Right lobe of liver (tissue), 6 donors: ENCODE data around the gene EHMT2. TPM values are rescaled to one million over a fixed set of nuclear protein-coding genes. Genes with fewer than 3 reads are reported as not detected.
"Not testable (repeated sequence)": the region's sequence is repeated elsewhere in the genome, so short reads cannot be mapped to it uniquely, and the experiment has no call there.

Source experiments
- ATAC-seq, 4 donors: fragments of 200-7000 bp; cut with Tn5 transposase; one replicate each; pipeline ENCODE4 v1.9.1; 2020; ENCODE audit warnings: mild to moderate bottlenecking in 4 of 4, moderate library complexity in 4 of 4
- DNase-seq, 3 donors: peaks; one replicate each; pipeline ENCODE4 v3.0.0-alpha.2; 2020
- H3K27ac ChIP-seq, 3 donors: fragments of 200-600 bp; one replicate each; pipeline ENCODE4 v1.8.0; 2022
- H3K27me3 ChIP-seq, 2 donors: fragments of 200-600 bp; one replicate each; pipeline ENCODE4 v1.8.0; 2022
- H3K36me3 ChIP-seq, 4 donors: fragments of 200-600 bp; sonication (generic) in 1 of 4; one replicate each; pipeline versions ENCODE4 v1.5.1 to v1.8.0; 2017 to 2022; ENCODE audit warnings: control low read depth in 1 of 4
- H3K4me1 ChIP-seq, 4 donors: fragments of 200-600 bp; sonication (generic) in 1 of 4; one replicate each; pipeline versions ENCODE4 v1.5.1 to v1.8.0; 2017 to 2022; ENCODE audit warnings: control low read depth in 1 of 4
- H3K4me3 ChIP-seq, 3 donors: fragments of 200-600 bp; one replicate each; pipeline ENCODE4 v1.8.0; 2022
- H3K9me3 ChIP-seq, 4 donors: fragments of 200-600 bp; sonication (generic) in 1 of 4; one replicate each; pipeline versions ENCODE4 v1.5.1 to v1.8.0; 2017 to 2022; ENCODE audit warnings: control low read depth in 1 of 4
- POLR2A ChIP-seq: fragments of 450-650 bp; IDR thresholded peaks from one replicate; pipeline ENCODE4 v1.6.1; 2017; ENCODE audit warnings: antibody characterized with exemption, mild to moderate bottlenecking
- WGBS: methylation state at CpG from one replicate; pipeline ENCODE4 v1.1.6; 2018; ENCODE audit warnings: low coverage, low lambda C conversion rate; ENCODE audit not compliant: insufficient coverage; ENCODE audit errors: missing lambda C conversion rate; 5-methylcytosine and 5-hydroxymethylcytosine counted together
- intact Hi-C, 2 donors: fragments of 100-400 bp; cut with DNase I; formaldehyde crosslinking; loops; one replicate each; pipeline versions ENCODE4 v1.11.2 to v1.14.1; 2022
- total RNA-seq, 6 experiments: library from RNA; depleted of rRNA in 2 of 6; stranded (reverse); fragments of >200 nt in 2 of 6; fragmentation: NEBNext Ultra II Directional in 3 of 6; extraction: Animal tissue kit (Norgen Biotek cat#: 25700) in 3 of 6; gene quantifications; one replicate each; pipeline versions ENCODE4 v1.1.0 to v1.2.4, GENCODE V29; 2016 to 2023
- TF ChIP-seq, protein P1 (sequence below), 4 donors: fragments of 200-600 bp in 3 of 4; fragments of 450-650 bp in 1 of 4; IDR thresholded peaks; one replicate each; pipeline versions ENCODE4 v1.5.1 to v1.8.0; 2016 to 2022; ENCODE audit warnings: antibody characterized with exemption in 4 of 4, mild to moderate bottlenecking in 2 of 4
- donor health status: DM: no; HTN: yes; CAD: no.
- donor health status: DM: no; HTN: no; CAD: no.
- donor health status: DM: no; HTN: no; CAD: no.
- donor health status: DM: no; HTN: yes; CAD: no.
- donor health status: DM: no; HTN: yes; CAD: no.

Gene EHMT2
- total RNA-seq, 6 experiments from 2014 or later: 10.7 to 20.1 (median 13.3) TPM

DNA sequence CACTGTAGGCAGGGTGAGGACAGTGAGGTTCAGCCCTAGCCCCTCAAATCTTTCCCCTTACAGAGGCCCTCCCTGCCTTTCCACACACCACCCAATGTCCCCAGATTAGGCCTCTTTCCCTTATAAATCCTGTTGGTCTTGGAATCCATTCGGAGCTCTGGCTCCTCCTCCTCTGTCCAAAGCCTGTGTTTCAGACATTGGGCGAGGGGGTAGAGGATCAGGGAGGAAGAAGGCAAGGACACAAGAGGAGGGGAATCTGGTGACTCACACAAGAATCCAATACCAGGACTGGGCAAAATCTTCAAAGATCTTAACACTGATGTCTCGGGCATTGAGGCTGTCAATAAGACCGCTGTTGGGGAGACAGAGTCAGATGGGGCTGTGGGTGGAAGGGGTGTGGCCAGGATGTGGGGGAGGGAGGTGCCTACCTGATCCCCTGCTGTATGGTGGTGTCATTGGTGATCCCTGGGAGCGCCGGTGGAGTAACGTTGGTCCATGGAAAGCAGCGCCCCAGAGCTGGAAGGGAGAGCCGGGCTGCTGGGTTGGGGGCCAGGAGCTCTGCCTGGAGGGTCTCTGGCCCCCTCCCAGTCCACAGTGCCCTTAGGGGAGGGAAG, 26.3 kb downstream of the EHMT2 start:
- no peaks in the 10 kb centered on the region for H3K27me3 ChIP-seq
- TF ChIP-seq, protein P1, sequence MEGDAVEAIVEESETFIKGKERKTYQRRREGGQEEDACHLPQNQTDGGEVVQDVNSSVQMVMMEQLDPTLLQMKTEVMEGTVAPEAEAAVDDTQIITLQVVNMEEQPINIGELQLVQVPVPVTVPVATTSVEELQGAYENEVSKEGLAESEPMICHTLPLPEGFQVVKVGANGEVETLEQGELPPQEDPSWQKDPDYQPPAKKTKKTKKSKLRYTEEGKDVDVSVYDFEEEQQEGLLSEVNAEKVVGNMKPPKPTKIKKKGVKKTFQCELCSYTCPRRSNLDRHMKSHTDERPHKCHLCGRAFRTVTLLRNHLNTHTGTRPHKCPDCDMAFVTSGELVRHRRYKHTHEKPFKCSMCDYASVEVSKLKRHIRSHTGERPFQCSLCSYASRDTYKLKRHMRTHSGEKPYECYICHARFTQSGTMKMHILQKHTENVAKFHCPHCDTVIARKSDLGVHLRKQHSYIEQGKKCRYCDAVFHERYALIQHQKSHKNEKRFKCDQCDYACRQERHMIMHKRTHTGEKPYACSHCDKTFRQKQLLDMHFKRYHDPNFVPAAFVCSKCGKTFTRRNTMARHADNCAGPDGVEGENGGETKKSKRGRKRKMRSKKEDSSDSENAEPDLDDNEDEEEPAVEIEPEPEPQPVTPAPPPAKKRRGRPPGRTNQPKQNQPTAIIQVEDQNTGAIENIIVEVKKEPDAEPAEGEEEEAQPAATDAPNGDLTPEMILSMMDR (IDR thresholded peaks at IDR 0.05): no peak
- no peak for TF ChIP-seq POLR2A
- H3K4me3 ChIP-seq: no peak overlapping the region
- no peaks in the 10 kb centered on the region for H3K9me3 ChIP-seq
- H3K4me1 ChIP-seq: no peaks in the 10 kb centered on the region
- no peak for DNase-seq
- no peak overlapping the region for H3K27ac ChIP-seq
- 53% methylated on average over 3 of the region's 9 CpGs for WGBS
- intact Hi-C loops: loop anchor here in 1 of 2 donors (10.0 kb wide), 1 partner anchor 196 kb away; no protein-coding TSS in a partner anchor
- H3K36me3 ChIP-seq: no peaks in the 10 kb centered on the region
- no peak for ATAC-seq

DNA sequence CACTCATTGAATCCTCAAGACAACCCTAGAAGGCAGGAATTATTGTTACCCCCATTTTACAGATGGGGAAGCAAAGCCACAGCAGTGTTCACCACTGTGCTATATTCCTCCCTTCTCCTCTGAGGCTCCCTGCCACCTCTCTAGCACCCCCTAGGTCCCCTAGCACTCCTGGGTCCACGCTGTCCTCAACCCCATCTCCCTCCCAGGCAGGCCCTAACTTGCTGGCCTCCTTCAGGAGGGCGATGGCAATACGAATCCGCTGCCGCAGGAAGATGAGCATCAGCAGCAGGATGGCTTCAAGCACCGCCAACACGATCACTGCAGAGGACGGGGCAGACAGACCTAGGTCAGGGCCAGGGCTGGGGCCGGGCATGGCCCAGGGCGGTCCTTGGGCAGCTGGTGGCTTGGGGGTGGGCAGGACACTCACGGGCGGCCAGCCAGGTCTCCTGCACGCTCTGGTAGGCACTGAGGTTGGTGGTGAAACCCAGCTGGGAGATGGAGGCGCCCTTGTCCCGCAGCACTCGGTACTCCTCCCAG, 27.0 kb downstream of the EHMT2 start:
- no peaks in the 10 kb centered on the region for H3K27me3 ChIP-seq
- H3K36me3 ChIP-seq: no peaks in the 10 kb centered on the region
- H3K4me3 ChIP-seq: no peak overlapping the region
- intact Hi-C loops: loop anchor here in 1 of 2 donors (10.0 kb wide), 1 partner anchor 196 kb away; no protein-coding TSS in a partner anchor
- WGBS: 76% methylated on average over 5 of the region's 16 CpGs
- no peak overlapping the region for H3K27ac ChIP-seq
- H3K4me1 ChIP-seq: peaks cover 0 to 2% (median 0%) of the 10 kb centered on the region in 4 donors
- no peaks in the 10 kb centered on the region for H3K9me3 ChIP-seq
- DNase-seq (no peak), ATAC-seq (peak in 1 of 4 donors; percentile 10)
- TF ChIP-seq, protein P1 (IDR thresholded peaks at IDR 0.05): no peak
- no peak for TF ChIP-seq POLR2A

DNA sequence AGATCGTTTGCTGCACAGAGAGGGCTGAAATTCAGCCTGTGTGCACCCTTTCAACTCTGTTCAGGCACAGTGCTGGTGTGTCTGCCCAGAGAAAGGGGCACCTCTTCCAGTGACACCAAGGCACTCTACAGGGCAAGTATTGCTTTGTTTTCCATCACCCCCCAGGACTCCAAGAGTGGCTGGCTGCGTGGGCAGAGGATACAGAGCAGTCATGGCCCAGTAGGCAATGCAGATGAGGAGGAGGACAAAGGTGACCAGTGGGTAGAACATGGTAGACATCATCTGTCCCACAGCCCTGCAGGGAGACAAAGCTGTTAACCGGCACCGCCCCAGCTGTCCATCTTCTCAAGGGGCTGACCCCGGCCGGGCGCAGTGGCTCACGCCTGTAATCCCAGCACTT, 28.2 kb downstream of the EHMT2 start:
- H3K36me3 ChIP-seq: no peaks in the 10 kb centered on the region
- WGBS: 50% methylated on average over 2 of the region's 8 CpGs
- H3K9me3 ChIP-seq: no peaks in the 10 kb centered on the region
- peaks cover 0 to 8% (median 0%) of the 10 kb centered on the region in 4 donors for H3K4me1 ChIP-seq
- DNase-seq: no peak
- intact Hi-C loops: no loop called here
- H3K4me3 ChIP-seq: no peak overlapping the region
- no peak for ATAC-seq
- no peak for TF ChIP-seq POLR2A
- TF ChIP-seq, protein P1 (IDR thresholded peaks at IDR 0.05): no peak
- H3K27me3 ChIP-seq: no peaks in the 10 kb centered on the region
- H3K27ac ChIP-seq: no peak overlapping the region

DNA sequence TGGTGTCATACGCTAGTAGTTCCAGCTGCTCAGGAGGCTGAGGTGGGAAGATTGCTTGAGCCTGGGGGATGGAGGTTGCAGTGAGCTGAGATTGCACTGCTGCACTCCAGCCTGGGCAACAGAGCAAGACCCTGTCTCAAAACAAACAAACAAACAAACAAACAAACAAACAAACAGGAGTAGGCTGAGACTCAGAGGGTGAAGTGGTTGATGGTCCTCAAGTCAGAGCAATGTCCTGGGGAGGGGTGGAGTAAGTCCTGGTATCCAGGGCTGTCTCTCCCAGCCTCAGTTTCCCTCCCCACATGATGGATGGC, 28.9 kb downstream of the EHMT2 start:
- H3K9me3 ChIP-seq, H3K27ac ChIP-seq, H3K4me3 ChIP-seq, H3K36me3 ChIP-seq, ATAC-seq, DNase-seq, H3K27me3 ChIP-seq, intact Hi-C loops: not testable (repeated sequence)
- H3K4me1 ChIP-seq: peaks cover 0 to 11% (median 0%) of the 10 kb centered on the region in 4 donors
- WGBS: 82% methylated on average over 1 of the region's 1 CpG

DNA sequence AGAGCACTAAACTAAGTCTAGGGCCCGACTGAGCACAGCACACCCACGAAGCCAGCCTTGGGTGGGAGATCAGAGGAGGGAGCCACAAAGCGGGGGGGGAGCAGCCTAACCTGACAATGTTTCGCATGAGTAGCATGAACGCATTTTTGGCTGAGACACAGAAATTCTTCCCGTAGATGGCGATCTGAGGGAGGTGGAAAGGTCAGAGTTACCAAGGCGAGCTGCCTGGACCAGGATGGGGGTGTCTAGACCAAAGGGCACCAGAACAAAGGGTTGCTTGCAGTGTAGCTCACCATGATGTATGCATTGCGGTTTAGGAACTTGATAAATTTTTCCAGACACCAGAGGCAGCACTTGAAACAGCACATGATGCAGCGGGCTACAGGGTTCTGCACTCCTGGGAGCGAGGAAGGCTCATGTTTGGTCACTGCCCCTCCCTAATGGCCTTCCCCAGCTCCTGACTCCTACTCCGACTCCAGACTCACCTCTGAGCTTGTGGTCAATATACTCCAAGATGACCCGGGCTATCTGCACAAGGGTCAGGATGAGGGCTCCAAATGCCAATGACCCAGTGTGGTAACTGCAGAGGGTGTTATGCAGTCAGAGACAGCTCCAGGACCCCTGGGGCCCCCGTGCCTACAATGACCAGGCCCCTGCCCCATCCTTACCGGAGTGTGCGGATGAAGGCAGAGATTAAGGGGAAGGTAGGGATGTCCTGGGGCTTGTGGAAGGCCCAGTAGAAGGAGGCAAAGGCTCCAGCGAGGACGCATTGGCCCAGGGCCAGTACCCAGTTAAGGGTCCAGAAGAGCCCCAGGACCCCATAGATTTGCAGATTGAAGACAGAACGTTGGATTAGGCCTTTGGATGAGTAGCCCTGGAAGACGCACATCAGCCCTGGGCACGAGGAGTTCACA, 32.0 kb downstream of the EHMT2 start:
- H3K4me1 ChIP-seq: peaks cover 0 to 18% (median 0%) of the 10 kb centered on the region in 4 donors
- ATAC-seq: no peak
- intact Hi-C loops: no loop called here

More for the DNA sequence above, 32.0 kb downstream of the EHMT2 start:
- Histone ChIP-seq H3K9me3 (no peaks in the 10 kb centered on the region), H3K27ac (no peak overlapping the region), H3K4me3 (no peak overlapping the region), H3K36me3 (no peaks in the 10 kb centered on the region), H3K27me3 (no peaks in the 10 kb centered on the region)
- TF ChIP-seq, protein P1 (IDR thresholded peaks at IDR 0.05): no peak
- TF ChIP-seq POLR2A: no peak
- WGBS: 61% methylated on average over 7 of the region's 21 CpGs
- DNase-seq: no peak
